Measurements from ENCODE around the gene SIRT2. TPM values are rescaled to one million over a fixed set of nuclear protein-coding genes. Genes with fewer than 3 reads are reported as not detected.

SIRT2 gene
- total and polyA plus RNA-seq, 2 donors from 2014 or later: 36.0 to 56.9 TPM

GRCh38 chr19:38838208-38838985 is 61.0 kb downstream of the SIRT2 start:
- no peak for FAIRE-seq
- H3K27me3 ChIP-seq (ENCODE audit: control insufficient read depth, insufficient read depth, low read length): no peaks in the 10 kb centered on the region
- TF ChIP-seq CTCF (IDR thresholded peaks at IDR 0.05; ENCODE audit: borderline replicate concordance, extremely low read depth, insufficient read depth): no peak
- H3K4me3 ChIP-seq (ENCODE audit: low read length in 3 of 3): no peak overlapping the region
- H3K9me3 ChIP-seq (ENCODE audit: control insufficient read depth in 2 of 3, insufficient read depth in 1 of 3, low read length in 3 of 3): no peaks in the 10 kb centered on the region
- no peak for DNase-seq
- peak overlapping the region; percentile 23 for H3K27ac ChIP-seq (ENCODE audit: low read depth in 2 of 2, low read length in 2 of 2)
- intact Hi-C loops (cut with DNase I): no loop called here
- H3K9ac ChIP-seq (ENCODE audit: low read length in 3 of 3): no peak overlapping the region
- H3K4me1 ChIP-seq (ENCODE audit: control insufficient read depth in 2 of 3, insufficient read depth in 2 of 3, low read depth in 1 of 3, low read length in 3 of 3): peaks cover 0 to 15% (median 0%) of the 10 kb centered on the region in 3 donors
- peaks cover 24 to 72% (median 61%) of the 10 kb centered on the region in 3 donors for H3K36me3 ChIP-seq (ENCODE audit: control insufficient read depth in 2 of 3, insufficient read depth in 3 of 3, low read length in 3 of 3)

- FAIRE-seq: no peak
- H3K36me3 ChIP-seq (ENCODE audit: control insufficient read depth in 2 of 3, insufficient read depth in 3 of 3, low read length in 3 of 3): peaks cover 20 to 65% (median 54%) of the 10 kb centered on the region in 3 donors
- peak overlapping the region in 1 of 2 donors; percentile 13 for H3K27ac ChIP-seq (ENCODE audit: low read depth in 2 of 2, low read length in 2 of 2)
These were observed 61.7 kb downstream of the SIRT2 start for GRCh38 chr19:38837656-38838121.

GRCh38 chr19:38836983-38837626 is 62.3 kb downstream of the SIRT2 start:
- no peak for FAIRE-seq
- Histone ChIP-seq H3K36me3 (ENCODE audit: control insufficient read depth in 2 of 3, insufficient read depth in 3 of 3, low read length in 3 of 3) (peaks cover 20 to 61% (median 48%) of the 10 kb centered on the region in 3 donors), H3K4me3 (ENCODE audit: low read length in 3 of 3) (no peak overlapping the region)

More at GRCh38 chr19:38837656-38838121, 61.7 kb downstream of the SIRT2 start:
- no peak overlapping the region for H3K9ac ChIP-seq (ENCODE audit: low read length in 3 of 3)
- DNase-seq: no peak
- H3K9me3 ChIP-seq (ENCODE audit: control insufficient read depth in 2 of 3, insufficient read depth in 1 of 3, low read length in 3 of 3): no peaks in the 10 kb centered on the region
- TF ChIP-seq CTCF (IDR thresholded peaks at IDR 0.05; ENCODE audit: borderline replicate concordance, extremely low read depth, insufficient read depth): no peak
- intact Hi-C loops (cut with DNase I): no loop called here
- H3K27me3 ChIP-seq (ENCODE audit: control insufficient read depth, insufficient read depth, low read length): no peaks in the 10 kb centered on the region
- H3K4me3 ChIP-seq (ENCODE audit: low read length in 3 of 3): no peak overlapping the region
- peaks cover 0 to 15% (median 0%) of the 10 kb centered on the region in 3 donors for H3K4me1 ChIP-seq (ENCODE audit: control insufficient read depth in 2 of 3, insufficient read depth in 2 of 3, low read depth in 1 of 3, low read length in 3 of 3)

More at GRCh38 chr19:38836983-38837626, 62.3 kb downstream of the SIRT2 start:
- TF ChIP-seq CTCF (IDR thresholded peaks at IDR 0.05; ENCODE audit: borderline replicate concordance, extremely low read depth, insufficient read depth): no peak
- intact Hi-C loops (cut with DNase I): no loop called here
- Histone ChIP-seq H3K9ac (ENCODE audit: low read length in 3 of 3) (no peak overlapping the region), H3K4me1 (ENCODE audit: control insufficient read depth in 2 of 3, insufficient read depth in 2 of 3, low read depth in 1 of 3, low read length in 3 of 3) (peaks cover 0 to 18% (median 5%) of the 10 kb centered on the region in 3 donors), H3K9me3 (ENCODE audit: control insufficient read depth in 2 of 3, insufficient read depth in 1 of 3, low read length in 3 of 3) (no peaks in the 10 kb centered on the region), H3K27ac (ENCODE audit: low read depth in 2 of 2, low read length in 2 of 2) (peak overlapping the region in 1 of 2 donors; percentile 8), H3K27me3 (ENCODE audit: control insufficient read depth, insufficient read depth, low read length) (no peaks in the 10 kb centered on the region)
- no peak for DNase-seq

All from kidney (tissue), 14 donors.